Esophagus muscularis mucosa (tissue), 4 donors: Measurements from ENCODE around the gene UBE2N. TPM values are rescaled to one million over a fixed set of nuclear protein-coding genes. Genes with fewer than 3 reads are reported as not detected.

ENCODE experiments used
- DNase-seq: peaks from one replicate; pipeline ENCODE4 v3.0.0-alpha.2; 2017; ENCODE audit errors: extremely low spot score
- H3K27ac ChIP-seq, 4 donors: fragments of 200-600 bp; sonication (generic); replicated peaks in 1 of 4; 1 replicate in 3 of 4; 2 replicates in 1 of 4; pipeline ENCODE4 v1.5.1; 2016 to 2019; ENCODE audit warnings: mild to moderate bottlenecking in 1 of 4
- H3K27me3 ChIP-seq, 4 donors: fragments of 200-600 bp; sonication (generic); one replicate each; pipeline versions ENCODE4 v1.5.1 to v1.6.0; 2016 to 2019
- H3K36me3 ChIP-seq, 4 donors: fragments of 200-600 bp; sonication (generic); one replicate each; pipeline ENCODE4 v1.5.1; 2016 to 2019
- H3K4me1 ChIP-seq, 4 donors: fragments of 200-600 bp; sonication (generic); one replicate each; pipeline ENCODE4 v1.5.1; 2016 to 2019
- H3K4me3 ChIP-seq, 4 donors: fragments of 200-600 bp; sonication (generic); 1 replicate in 2 of 4; 2 replicates in 2 of 4; pipeline ENCODE4 v1.5.1; 2016 to 2019; ENCODE audit warnings: mild to moderate bottlenecking in 4 of 4, moderate library complexity in 1 of 4
- H3K9me3 ChIP-seq, 4 donors: fragments of 200-600 bp; sonication (generic); 1 replicate in 3 of 4; 2 replicates in 1 of 4; pipeline ENCODE4 v1.5.1; 2016 to 2019
- EP300 ChIP-seq: sonication (generic); formaldehyde crosslinking; IDR thresholded peaks from one replicate; pipeline ENCODE4 v1.6.1; 2017; ENCODE audit warnings: antibody characterized with exemption
- POLR2A ChIP-seq: fragments of 450-650 bp; IDR thresholded peaks from one replicate; pipeline ENCODE4 v1.6.1; 2017; ENCODE audit warnings: antibody characterized with exemption, moderate library complexity, mild to moderate bottlenecking, low read depth
- POLR2AphosphoS5 ChIP-seq, 2 donors: sonication (generic); formaldehyde crosslinking; IDR thresholded peaks; one replicate each; pipeline ENCODE4 v1.6.1; 2017; ENCODE audit warnings: antibody characterized with exemption in 2 of 2
- WGBS: methylation state at CpG from one replicate; pipeline ENCODE4 v1.1.5; 2018; 5-methylcytosine and 5-hydroxymethylcytosine counted together
- intact Hi-C: fragments of 100-400 bp; cut with DNase I; formaldehyde crosslinking; loops from one replicate; pipeline ENCODE4 v1.15.1; 2023
- total RNA-seq, 4 donors: library from RNA; depleted of rRNA; stranded (reverse); fragments of >200 nt; gene quantifications; one replicate each; pipeline versions ENCODE4 v1.1.0 to v1.2.1, GENCODE V29; 2016
- TF ChIP-seq, protein P1 (sequence below), 3 experiments: fragments of 200-600 bp in 2 of 3; fragments of 450-650 bp in 1 of 3; sonication (generic) in 2 of 3; IDR thresholded peaks; one replicate each; pipeline ENCODE4 v1.5.1; 2017 to 2019; ENCODE audit warnings: antibody characterized with exemption in 3 of 3, mild to moderate bottlenecking in 2 of 3, moderate library complexity in 1 of 3

The UBE2N gene
- total RNA-seq, 4 donors from 2014 or later, result 37.8 to 106 (median 61.8) TPM

DNA sequence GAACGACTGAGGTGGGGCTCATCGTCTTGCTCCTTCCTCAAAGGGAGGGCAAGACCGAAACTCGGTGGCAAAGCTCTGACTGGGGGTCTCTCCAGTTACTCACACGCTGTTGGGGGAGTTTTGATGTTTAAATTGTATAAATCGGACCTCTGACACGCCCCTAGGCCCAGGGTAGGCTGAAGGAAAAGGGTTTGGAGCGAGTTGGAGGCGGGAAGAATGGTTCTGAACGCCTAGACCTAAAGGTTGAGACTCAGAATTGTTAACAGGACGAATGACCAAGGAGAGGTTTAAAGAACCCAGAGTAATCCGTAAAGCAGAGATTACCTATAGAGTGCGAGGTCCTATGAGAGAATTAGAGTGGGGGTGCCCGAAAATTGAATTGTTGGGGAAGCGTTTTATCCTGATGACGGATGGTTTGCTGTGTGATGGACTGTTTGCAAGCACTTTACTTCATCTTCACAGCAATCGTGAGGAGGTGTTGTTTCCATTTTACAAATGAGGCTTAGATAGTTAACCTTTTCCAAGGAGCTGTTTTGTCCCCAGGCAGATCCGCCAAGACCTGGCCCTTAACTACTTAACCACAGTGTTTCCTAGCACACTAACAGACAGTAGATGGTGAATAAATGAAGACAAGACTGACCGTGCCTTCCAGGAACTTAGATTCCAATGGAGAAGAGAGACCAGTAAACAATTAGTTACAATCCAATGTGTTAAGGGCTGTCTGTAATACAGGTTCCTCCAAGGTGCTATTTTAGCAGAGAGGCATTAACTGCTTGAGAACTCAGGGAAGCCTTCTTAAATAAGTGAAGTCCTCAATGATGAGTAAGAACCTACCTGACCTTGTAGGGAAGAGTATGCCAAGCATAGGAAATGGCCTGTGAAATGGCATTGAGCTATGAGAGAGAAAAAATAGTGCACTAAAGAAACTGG lies 929 bp upstream of the UBE2N start:
- no peak for DNase-seq
- WGBS, result 7% methylated on average over 17 of the region's 19 CpGs
- intact Hi-C loops, result no loop called here

DNA sequence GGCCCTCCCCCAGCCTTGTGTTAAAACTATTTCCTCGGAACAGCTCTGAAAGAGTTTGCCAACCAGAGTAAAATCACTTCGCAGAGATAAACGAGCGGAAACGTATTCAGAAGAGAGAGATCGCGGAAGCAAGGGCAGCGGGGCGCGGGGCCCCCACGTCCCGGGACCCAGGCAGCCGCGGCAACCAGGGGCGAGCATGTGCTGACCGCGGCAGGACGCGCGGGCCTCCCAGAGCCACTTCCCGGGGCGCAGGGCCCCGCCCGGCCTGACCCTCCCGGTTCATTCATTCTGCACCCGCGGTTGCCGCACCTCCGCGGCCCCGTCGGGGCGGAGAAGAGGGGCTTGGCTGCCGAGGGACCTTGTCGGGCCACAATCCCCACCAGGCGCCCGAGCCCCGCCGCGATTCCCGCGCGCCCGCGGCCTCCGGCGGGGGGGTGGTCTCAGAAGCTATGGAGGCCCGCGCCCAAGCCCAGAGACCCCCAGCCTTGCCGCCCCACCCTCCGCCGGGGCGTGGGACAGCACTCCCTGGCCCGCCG lies 598 bp downstream of the UBE2N start:
- Histone ChIP-seq H3K27ac (peak overlapping the region; percentile 88 to 99 (median 94)), H3K36me3 (no peaks in the 10 kb centered on the region), H3K9me3 (no peaks in the 10 kb centered on the region), H3K27me3 (no peaks in the 10 kb centered on the region), H3K4me3 (peak overlapping the region; percentile 82 to 100 (median 96)), H3K4me1 (peaks cover 43 to 56% (median 51%) of the 10 kb centered on the region in 4 donors)
- no peak for DNase-seq
- intact Hi-C loops, result no loop called here
- TF ChIP-seq EP300 (no peak), POLR2AphosphoS5 (IDR thresholded peaks at IDR 0.05) (no peak), POLR2A (no peak)
- TF ChIP-seq, protein P1, sequence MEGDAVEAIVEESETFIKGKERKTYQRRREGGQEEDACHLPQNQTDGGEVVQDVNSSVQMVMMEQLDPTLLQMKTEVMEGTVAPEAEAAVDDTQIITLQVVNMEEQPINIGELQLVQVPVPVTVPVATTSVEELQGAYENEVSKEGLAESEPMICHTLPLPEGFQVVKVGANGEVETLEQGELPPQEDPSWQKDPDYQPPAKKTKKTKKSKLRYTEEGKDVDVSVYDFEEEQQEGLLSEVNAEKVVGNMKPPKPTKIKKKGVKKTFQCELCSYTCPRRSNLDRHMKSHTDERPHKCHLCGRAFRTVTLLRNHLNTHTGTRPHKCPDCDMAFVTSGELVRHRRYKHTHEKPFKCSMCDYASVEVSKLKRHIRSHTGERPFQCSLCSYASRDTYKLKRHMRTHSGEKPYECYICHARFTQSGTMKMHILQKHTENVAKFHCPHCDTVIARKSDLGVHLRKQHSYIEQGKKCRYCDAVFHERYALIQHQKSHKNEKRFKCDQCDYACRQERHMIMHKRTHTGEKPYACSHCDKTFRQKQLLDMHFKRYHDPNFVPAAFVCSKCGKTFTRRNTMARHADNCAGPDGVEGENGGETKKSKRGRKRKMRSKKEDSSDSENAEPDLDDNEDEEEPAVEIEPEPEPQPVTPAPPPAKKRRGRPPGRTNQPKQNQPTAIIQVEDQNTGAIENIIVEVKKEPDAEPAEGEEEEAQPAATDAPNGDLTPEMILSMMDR (IDR thresholded peaks at IDR 0.05), result no peak
- WGBS, result 0% methylated on average over 18 of the region's 55 CpGs

More for the DNA sequence above, 929 bp upstream of the UBE2N start:
- H3K9me3 ChIP-seq, result no peaks in the 10 kb centered on the region
- TF ChIP-seq, protein P1 (IDR thresholded peaks at IDR 0.05), result peak in 1 of 3 experiments; percentile 6
- TF ChIP-seq POLR2A, result no peak
- TF ChIP-seq POLR2AphosphoS5 (IDR thresholded peaks at IDR 0.05), result no peak
- no peak for TF ChIP-seq EP300
- peak overlapping the region; percentile 88 to 99 (median 94) for H3K27ac ChIP-seq
- no peaks in the 10 kb centered on the region for H3K27me3 ChIP-seq
- H3K36me3 ChIP-seq, result no peaks in the 10 kb centered on the region
- peak overlapping the region; percentile 82 to 100 (median 96) for H3K4me3 ChIP-seq
- peaks cover 36 to 42% (median 41%) of the 10 kb centered on the region in 4 donors for H3K4me1 ChIP-seq

DNA sequence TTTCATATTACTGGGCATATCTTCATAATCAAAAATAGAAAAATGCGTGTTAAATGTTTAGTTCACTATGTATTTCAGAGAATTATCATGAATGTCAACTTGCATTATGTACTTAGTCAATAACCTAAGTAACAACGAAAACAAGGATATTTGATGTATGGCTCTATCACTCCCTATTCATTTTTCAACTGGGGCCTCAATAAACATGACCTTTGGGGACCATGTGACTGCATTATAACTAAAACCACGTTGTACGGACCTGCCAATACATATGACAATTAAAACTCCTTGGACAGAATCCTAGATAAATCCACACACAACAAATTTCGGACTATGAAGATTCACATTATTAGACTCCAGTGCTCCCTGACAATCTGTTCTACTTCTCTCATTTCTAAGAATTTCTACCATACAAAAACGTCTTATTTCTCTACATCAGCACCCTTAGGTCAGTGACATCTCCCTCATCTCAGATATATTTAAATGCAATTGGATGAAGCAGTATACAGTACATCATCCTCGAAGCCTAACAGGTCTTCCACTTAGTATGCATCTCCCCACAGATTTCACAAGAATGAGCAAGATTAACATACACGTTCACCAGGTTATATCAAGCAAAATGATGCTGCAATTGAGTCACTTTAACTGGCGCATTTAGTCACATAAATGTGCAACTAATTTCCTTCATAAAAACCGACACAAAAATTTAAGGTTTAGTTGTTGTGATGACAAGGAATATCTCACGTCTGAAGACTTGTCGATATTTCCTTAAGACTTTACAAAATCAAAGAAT lies 1.5 kb downstream of the UBE2N start:
- no peaks in the 10 kb centered on the region for H3K9me3 ChIP-seq
- no peaks in the 10 kb centered on the region for H3K36me3 ChIP-seq
- WGBS, result 24% methylated on average over 12 of the region's 12 CpGs
- intact Hi-C loops, result no loop called here
- H3K4me3 ChIP-seq, result peak overlapping the region; percentile 82 to 100 (median 96)
- TF ChIP-seq, protein P1 (IDR thresholded peaks at IDR 0.05), result no peak
- TF ChIP-seq EP300, result no peak
- TF ChIP-seq POLR2A, result no peak
- TF ChIP-seq POLR2AphosphoS5 (IDR thresholded peaks at IDR 0.05), result no peak
- no peaks in the 10 kb centered on the region for H3K27me3 ChIP-seq
- H3K4me1 ChIP-seq, result peaks cover 46 to 64% (median 59%) of the 10 kb centered on the region in 4 donors
- DNase-seq, result no peak
- peak overlapping the region in 1 of 4 donors; percentile 97 for H3K27ac ChIP-seq

DNA sequence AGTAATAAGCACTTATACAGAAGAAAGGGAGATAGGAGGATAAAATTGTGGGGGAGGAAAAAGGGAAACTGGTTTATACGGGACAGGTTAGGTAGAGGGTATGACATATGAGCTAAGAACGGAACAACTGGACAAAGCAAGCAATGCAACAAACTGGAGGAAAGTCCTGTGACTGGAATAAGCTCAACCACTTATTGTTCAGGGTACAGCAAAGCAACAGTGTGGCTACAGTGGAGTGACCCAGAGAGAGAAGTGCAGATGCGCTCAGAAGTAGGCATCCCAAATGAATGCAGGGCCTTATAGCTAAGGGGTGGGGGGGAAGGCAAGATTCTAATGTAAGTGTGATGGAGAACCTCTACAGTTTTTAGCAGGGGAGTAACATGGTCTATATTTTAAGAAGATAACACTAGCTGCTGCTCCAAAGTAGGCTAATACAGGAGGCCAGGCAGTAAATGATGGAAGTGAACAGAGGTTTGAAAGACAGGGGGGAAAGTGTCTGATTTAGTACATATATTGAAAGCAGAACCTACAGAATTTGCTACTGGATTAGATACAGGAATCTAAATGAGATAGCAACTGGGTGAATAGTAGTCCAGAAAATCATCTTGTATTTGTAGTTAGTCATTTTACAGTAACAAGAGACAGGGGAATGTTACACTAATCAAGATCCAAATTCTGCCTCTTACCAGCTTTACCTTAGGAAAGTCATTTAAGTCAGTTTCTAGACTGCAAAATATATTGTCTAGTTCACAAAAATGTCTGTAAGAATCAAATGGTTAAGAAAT lies 3.3 kb downstream of the UBE2N start:
- TF ChIP-seq EP300, result no peak
- TF ChIP-seq, protein P1 (IDR thresholded peaks at IDR 0.05), result no peak
- no peak for TF ChIP-seq POLR2A
- TF ChIP-seq POLR2AphosphoS5 (IDR thresholded peaks at IDR 0.05), result no peak
- Histone ChIP-seq H3K9me3 (no peaks in the 10 kb centered on the region), H3K27me3 (no peaks in the 10 kb centered on the region), H3K4me3 (no peak overlapping the region), H3K36me3 (no peaks in the 10 kb centered on the region), H3K4me1 (peaks cover 60 to 79% (median 77%) of the 10 kb centered on the region in 4 donors), H3K27ac (no peak overlapping the region)
- DNase-seq, result no peak
- intact Hi-C loops, result no loop called here
- WGBS, result 68% methylated on average over 3 of the region's 3 CpGs
